Measurements from ENCODE around the gene TRAF4. TPM values are rescaled to one million over a fixed set of nuclear protein-coding genes. Genes with fewer than 3 reads are reported as not detected.

TRAF4 gene
- polyA plus RNA-seq, 3 donors, result 0.33 to 38.0 (median 1.0) TPM

GRCh38 chr17:28718333-28719020 is 25.3 kb upstream of the TRAF4 start:
- Mint-ChIP-seq H3K4me3 (peak overlapping the region; percentile 93 to 94), H3K4me1 (peaks cover 36% of the 10 kb centered on the region), H3K27me3 (ENCODE audit: low read depth in 3 of 3) (peaks cover 0 to 5% (median 2%) of the 10 kb centered on the region in 3 donors), H3K36me3 (peaks cover 34 to 54% of the 10 kb centered on the region in 2 donors), H3K27ac (peak overlapping the region; percentile 66 to 92 (median 89)), H3K9me3 (no peaks in the 10 kb centered on the region)
- no peak for TF ChIP-seq CTCF (IDR thresholded peaks at IDR 0.05)
- Histone ChIP-seq H3K27me3 (ENCODE audit: control insufficient read depth in 2 of 2, insufficient read depth in 2 of 2, low read length in 2 of 2) (no peaks in the 10 kb centered on the region), H3K36me3 (replicated peaks in 1 of 2; ENCODE audit: control insufficient read depth in 1 of 2, insufficient read depth in 2 of 2, low read length in 2 of 2) (peaks cover 26 to 47% of the 10 kb centered on the region in 2 donors), H3K79me2 (ENCODE audit: insufficient read depth, low read length) (peaks cover 35% of the 10 kb centered on the region), H3K4me1 (ENCODE audit: control insufficient read depth in 1 of 2, insufficient read depth in 2 of 2, low read length in 2 of 2) (peaks cover 45 to 56% of the 10 kb centered on the region in 2 donors), H4K20me1 (ENCODE audit: insufficient read depth, low read length) (peaks cover 36% of the 10 kb centered on the region), H3K4me2 (replicated peaks; ENCODE audit: extremely low read depth, low read length, poor library complexity, severe bottlenecking) (peak overlapping the region; percentile 94), H2AFZ (ENCODE audit: insufficient read depth, low read depth, low read length, poor library complexity, severe bottlenecking) (peak overlapping the region; percentile 82), H3K27ac (ENCODE audit: low read depth in 1 of 2, low read length in 2 of 2) (peak overlapping the region in 1 of 2 donors; percentile 45), H3K9ac (ENCODE audit: insufficient read depth, low read length, poor library complexity, severe bottlenecking) (peak overlapping the region; percentile 70), H3K4me3 (replicated peaks in 1 of 3; ENCODE audit: low read depth in 2 of 3, low read length in 3 of 3) (peak overlapping the region in 2 of 3 experiments; percentile 55 to 78), H3K9me3 (replicated peaks in 1 of 2; ENCODE audit: control insufficient read depth in 1 of 2, insufficient read depth in 1 of 2, low read length in 2 of 2) (no peaks in the 10 kb centered on the region)
- 27% methylated on average over 5 of the region's 18 CpGs for WGBS (ENCODE audit: insufficient coverage)
- intact Hi-C loops (cut with micrococcal nuclease), result loop anchor here (2.0 to 10.0 kb wide), 5 partner anchors 56 to 234 kb away; partner anchors contain the start of genes BLTP2 (in 2 of the 2), FLOT2 (in 1 of the 2), SDF2 (in 1 of the 2) and SUPT6H (in 1 of the 2)
- no peak for DNase-seq

GRCh38 chr17:28719021-28719433 is 24.8 kb upstream of the TRAF4 start:
- Mint-ChIP-seq H3K27ac (peak overlapping the region; percentile 91 to 98 (median 94)), H3K36me3 (peaks cover 36 to 55% of the 10 kb centered on the region in 2 donors), H3K9me3 (no peaks in the 10 kb centered on the region), H3K27me3 (ENCODE audit: low read depth in 3 of 3) (peaks cover 0 to 5% (median 2%) of the 10 kb centered on the region in 3 donors), H3K4me3 (peak overlapping the region; percentile 92 to 95), H3K4me1 (peaks cover 36% of the 10 kb centered on the region)
- no peaks in the 10 kb centered on the region for H3K9me3 ChIP-seq (replicated peaks in 1 of 2; ENCODE audit: control insufficient read depth in 1 of 2, insufficient read depth in 1 of 2, low read length in 2 of 2)
- H3K4me3 ChIP-seq (replicated peaks in 1 of 3; ENCODE audit: low read depth in 2 of 3, low read length in 3 of 3), result peak overlapping the region; percentile 69 to 95 (median 88)
- H3K79me2 ChIP-seq (ENCODE audit: insufficient read depth, low read length), result peaks cover 35% of the 10 kb centered on the region
- H3K4me1 ChIP-seq (ENCODE audit: control insufficient read depth in 1 of 2, insufficient read depth in 2 of 2, low read length in 2 of 2), result peaks cover 45 to 56% of the 10 kb centered on the region in 2 donors
- peaks cover 31 to 50% of the 10 kb centered on the region in 2 donors for H3K36me3 ChIP-seq (replicated peaks in 1 of 2; ENCODE audit: control insufficient read depth in 1 of 2, insufficient read depth in 2 of 2, low read length in 2 of 2)
- intact Hi-C loops (cut with micrococcal nuclease), result loop anchor here (2.0 to 10.0 kb wide), 5 partner anchors 57 to 234 kb away; partner anchors contain the start of genes BLTP2 (in 2 of the 2), FLOT2 (in 1 of the 2), SDF2 (in 1 of the 2) and SUPT6H (in 1 of the 2)
- H3K4me2 ChIP-seq (replicated peaks; ENCODE audit: extremely low read depth, low read length, poor library complexity, severe bottlenecking), result peak overlapping the region; percentile 91
- H3K9ac ChIP-seq (ENCODE audit: insufficient read depth, low read length, poor library complexity, severe bottlenecking), result peak overlapping the region; percentile 88
- no peak for DNase-seq
- peaks cover 41% of the 10 kb centered on the region for H4K20me1 ChIP-seq (ENCODE audit: insufficient read depth, low read length)
- H3K27ac ChIP-seq (ENCODE audit: low read depth in 1 of 2, low read length in 2 of 2), result peak overlapping the region; percentile 83 to 88
- H2AFZ ChIP-seq (ENCODE audit: insufficient read depth, low read depth, low read length, poor library complexity, severe bottlenecking), result peak overlapping the region; percentile 77
- WGBS (ENCODE audit: insufficient coverage), result 28% methylated on average over 10 of the region's 18 CpGs
- TF ChIP-seq CTCF (IDR thresholded peaks at IDR 0.05), result no peak
- no peaks in the 10 kb centered on the region for H3K27me3 ChIP-seq (ENCODE audit: control insufficient read depth in 2 of 2, insufficient read depth in 2 of 2, low read length in 2 of 2)
